GM10266 (cell line): ENCODE measurements around the gene ATG7.
"Not testable (repeated sequence)": the region's sequence is repeated elsewhere in the genome, so short reads cannot be mapped to it uniquely, and the experiment has no call there.

Experiments
- DNase-seq: peaks from one replicate; pipeline ENCODE4 v3.0.0; 2012; ENCODE audit errors: extremely low spot score
- TF ChIP-seq, protein P1 (sequence below): IDR thresholded peaks from 2 replicates; pipeline ENCODE4 v1.5.1; 2012; ENCODE audit warnings: mild to moderate bottlenecking, low read depth; ENCODE audit not compliant: control insufficient read depth, insufficient read depth; ENCODE audit errors: missing control alignments

The ATG7 gene

GRCh38 chr3:11394392-11394791, 122.2 kb downstream of the ATG7 start:
- no peak for DNase-seq
- TF ChIP-seq, protein P1, sequence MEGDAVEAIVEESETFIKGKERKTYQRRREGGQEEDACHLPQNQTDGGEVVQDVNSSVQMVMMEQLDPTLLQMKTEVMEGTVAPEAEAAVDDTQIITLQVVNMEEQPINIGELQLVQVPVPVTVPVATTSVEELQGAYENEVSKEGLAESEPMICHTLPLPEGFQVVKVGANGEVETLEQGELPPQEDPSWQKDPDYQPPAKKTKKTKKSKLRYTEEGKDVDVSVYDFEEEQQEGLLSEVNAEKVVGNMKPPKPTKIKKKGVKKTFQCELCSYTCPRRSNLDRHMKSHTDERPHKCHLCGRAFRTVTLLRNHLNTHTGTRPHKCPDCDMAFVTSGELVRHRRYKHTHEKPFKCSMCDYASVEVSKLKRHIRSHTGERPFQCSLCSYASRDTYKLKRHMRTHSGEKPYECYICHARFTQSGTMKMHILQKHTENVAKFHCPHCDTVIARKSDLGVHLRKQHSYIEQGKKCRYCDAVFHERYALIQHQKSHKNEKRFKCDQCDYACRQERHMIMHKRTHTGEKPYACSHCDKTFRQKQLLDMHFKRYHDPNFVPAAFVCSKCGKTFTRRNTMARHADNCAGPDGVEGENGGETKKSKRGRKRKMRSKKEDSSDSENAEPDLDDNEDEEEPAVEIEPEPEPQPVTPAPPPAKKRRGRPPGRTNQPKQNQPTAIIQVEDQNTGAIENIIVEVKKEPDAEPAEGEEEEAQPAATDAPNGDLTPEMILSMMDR = no peak

DNA sequence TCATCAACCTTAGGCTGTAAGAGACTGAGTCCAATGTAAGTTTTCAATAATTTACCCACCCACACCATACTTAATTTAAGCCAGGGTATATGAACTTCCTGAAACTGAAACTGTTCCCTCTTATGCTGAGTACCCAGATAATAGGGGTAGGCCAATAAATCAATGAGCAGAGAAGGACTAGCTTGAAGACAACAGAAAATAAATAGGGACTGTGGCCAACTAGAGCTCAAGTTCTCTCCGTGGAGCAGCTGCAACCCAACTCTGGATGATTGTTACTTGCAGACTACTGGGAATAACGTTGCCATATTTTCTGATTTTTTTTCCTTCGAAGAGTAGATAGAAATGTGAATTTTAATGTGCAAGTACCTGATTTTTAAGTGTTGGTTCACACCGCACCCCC, 128.0 kb downstream of the ATG7 start:
- no peak for DNase-seq
- TF ChIP-seq, protein P1 = no peak

GRCh38 chr3:11401434-11401833, 129.2 kb downstream of the ATG7 start:
- TF ChIP-seq, protein P1 = no peak
- no peak for DNase-seq

- TF ChIP-seq, protein P1 = no peak
- no peak for DNase-seq
Observed at GRCh38 chr3:11405323-11405722, 133.1 kb downstream of the ATG7 start.

GRCh38 chr3:11407644-11408043, 135.4 kb downstream of the ATG7 start:
- no peak for DNase-seq
- TF ChIP-seq, protein P1 = no peak

DNA sequence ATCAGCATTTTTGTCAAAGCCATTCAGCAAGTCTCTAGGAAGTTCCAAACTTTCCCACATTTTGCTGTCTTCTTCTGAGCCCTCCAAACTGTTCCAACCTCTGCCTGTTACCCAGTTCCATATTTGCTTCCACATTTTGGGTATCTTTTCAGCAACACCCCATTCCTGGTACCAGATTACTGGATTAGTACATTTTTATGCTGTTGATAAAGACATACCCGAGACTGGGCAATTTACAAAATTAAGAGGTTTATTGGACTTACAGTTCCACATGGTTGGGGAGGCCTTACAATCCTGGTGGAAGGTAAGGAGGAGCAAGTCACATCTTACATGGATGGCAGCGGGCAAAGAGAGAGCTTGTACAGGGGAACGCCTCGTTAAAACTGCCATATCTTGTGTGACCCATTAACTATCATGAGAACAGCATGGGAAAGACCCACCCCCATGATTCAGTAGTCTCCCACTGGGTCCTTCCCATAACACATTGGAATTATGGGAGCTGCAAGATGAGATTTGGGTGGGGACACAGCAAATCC, 136.2 kb downstream of the ATG7 start:
- DNase-seq = not testable (repeated sequence)

DNA sequence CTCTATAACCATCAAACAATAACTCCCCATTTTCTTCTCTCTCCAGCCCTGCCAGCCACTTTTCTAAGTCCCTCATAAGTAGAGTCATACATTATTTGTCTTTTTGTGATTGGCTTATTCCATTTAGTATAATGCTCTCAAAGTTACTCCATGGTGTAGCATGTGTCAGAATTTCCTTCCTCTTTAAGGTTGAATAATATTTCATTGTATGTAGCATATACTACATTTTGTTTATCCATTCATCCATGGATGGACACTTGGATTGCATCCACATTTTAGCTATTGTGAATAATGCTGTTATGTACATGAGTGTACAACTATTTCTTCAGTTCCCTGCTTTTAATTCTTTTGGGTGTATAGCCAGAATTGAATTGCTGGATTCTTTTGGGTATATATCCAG, 138.4 kb downstream of the ATG7 start:
- TF ChIP-seq, protein P1 = no peak

GRCh38 chr3:11411956-11412355, 139.8 kb downstream of the ATG7 start:
- TF ChIP-seq, protein P1 = no peak

More for the DNA sequence above, 138.4 kb downstream of the ATG7 start:
- no peak for DNase-seq

More at GRCh38 chr3:11411956-11412355, 139.8 kb downstream of the ATG7 start:
- DNase-seq = no peak
